GM18867 (cell line): ENCODE results near the gene HSPG2.
"Not testable (repeated sequence)": the region's sequence is repeated elsewhere in the genome, so short reads cannot be mapped to it uniquely, and the experiment has no call there.

Source experiments
- ATAC-seq: cut with Tn5 transposase; IDR thresholded peaks from one replicate; pipeline ENCODE4 v1.9.1; 2021; ENCODE audit warnings: mild to moderate bottlenecking, moderate library complexity; ENCODE audit not compliant: unreplicated experiment

The HSPG2 gene

GRCh38 chr1:21813542-21813941, 123.6 kb downstream of the HSPG2 start:
- ATAC-seq, result no peak

- ATAC-seq, result no peak
Observed at GRCh38 chr1:21811875-21812305, 125.2 kb downstream of the HSPG2 start, which contains the start of gene LDLRAD2. Gene LDLRAD2 (plus strand): TSS chr1:21812265. CDS start chr1:21812452, 187 bp downstream.

GRCh38 chr1:21804536-21804935, 132.6 kb downstream of the HSPG2 start:
- no peak for ATAC-seq

DNA sequence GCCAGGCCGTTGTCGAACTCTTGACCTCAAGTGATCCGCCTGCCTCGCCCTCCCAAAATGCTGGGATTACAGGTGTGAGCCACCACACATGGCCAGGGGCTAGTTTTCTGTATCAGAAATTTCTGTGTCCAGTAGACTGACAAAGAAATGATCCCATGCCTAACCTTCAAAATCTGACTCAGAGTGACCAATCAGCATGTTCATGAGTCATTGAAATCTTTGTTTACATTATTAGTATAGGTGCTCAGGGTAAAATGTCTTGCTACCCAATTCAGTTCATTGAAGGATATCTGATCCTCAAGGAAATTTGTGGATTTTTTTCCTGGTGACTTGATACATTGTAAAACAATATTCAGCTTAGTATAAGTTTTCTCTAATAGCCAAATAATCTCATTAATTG, 136.0 kb downstream of the HSPG2 start:
- no peak for ATAC-seq

- no peak for ATAC-seq
Observed at GRCh38 chr1:21799730-21800129, 137.4 kb downstream of the HSPG2 start.

- ATAC-seq, result no peak
Observed at GRCh38 chr1:21795075-21795474, 142.0 kb downstream of the HSPG2 start.

DNA sequence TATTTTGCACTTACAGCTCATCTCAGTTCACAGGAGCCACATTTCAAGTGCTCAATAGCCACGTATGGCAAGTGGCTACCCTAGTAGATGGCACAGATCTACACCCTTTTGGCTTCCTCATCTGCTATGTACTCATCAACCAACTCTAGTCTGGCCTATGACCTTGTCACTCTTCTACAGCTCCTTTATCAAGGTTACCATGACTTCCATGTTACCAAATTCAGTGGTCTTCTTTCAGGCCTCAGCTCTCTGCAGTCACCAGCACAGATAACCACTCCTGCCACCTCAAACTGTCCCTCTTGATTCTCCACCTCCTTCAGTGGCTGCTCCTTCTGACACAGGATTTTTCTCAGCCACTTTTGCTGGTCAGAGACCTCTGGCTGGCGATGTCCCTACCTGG, 142.5 kb downstream of the HSPG2 start:
- ATAC-seq, result no peak

- ATAC-seq, result no peak
Observed at GRCh38 chr1:21793104-21793503, 144.0 kb downstream of the HSPG2 start.

GRCh38 chr1:21786640-21787039, 150.5 kb downstream of the HSPG2 start:
- ATAC-seq, result no peak

- ATAC-seq, result not testable (repeated sequence)
Observed at GRCh38 chr1:21785764-21786163, 151.3 kb downstream of the HSPG2 start.

DNA sequence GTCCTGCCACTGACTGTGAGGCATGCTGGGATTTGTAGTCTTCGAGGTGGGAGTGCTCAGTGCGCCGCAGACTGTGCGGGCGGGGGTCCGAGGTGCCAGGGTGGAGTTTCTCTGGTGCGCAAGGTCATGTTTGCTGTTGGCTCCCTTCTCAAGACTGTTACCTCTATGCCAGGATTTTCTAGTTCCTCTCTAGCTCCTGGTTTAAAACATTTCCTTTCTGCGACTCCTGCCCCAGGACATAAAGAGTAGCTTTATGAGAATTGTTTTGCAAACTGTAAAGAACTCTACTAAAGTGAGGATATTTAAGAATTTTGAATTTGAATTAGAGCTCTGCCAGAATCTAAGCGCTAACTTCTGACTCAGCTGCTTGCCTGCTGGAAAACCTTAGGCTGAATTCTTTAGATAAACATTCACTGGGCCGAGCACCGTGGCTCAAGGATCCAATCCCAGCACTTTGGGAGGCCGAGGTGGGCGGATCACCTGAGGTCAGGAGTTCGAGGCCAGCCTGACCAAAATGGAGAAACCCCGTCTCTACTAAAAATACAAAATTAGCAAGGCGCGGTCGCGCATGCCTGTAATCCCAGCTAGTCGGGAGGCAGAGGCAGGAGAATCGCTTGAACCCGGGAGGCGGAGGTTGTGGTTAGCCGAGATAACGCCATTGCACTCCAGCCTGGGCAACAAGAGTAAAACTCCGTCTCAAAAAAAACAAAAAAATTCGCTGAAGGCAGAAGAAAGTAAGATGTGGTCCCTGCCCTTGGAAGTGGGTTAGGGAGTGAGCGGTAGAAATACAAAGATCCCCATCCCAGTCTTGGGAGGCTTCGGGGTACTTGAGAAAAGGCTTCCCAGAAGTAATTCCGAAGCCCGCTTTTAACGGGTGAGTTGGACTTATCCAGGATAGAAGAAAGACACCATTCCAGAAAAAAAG, 153.2 kb downstream of the HSPG2 start:
- no peak for ATAC-seq

- peak; percentile 62 for ATAC-seq
Observed at GRCh38 chr1:21782868-21783678, 154.0 kb downstream of the HSPG2 start, which contains the start of gene USP48. Gene USP48 (minus strand): TSS chr1:21783149. CDS start chr1:21782957, 192 bp downstream.

- ATAC-seq, result peak; percentile 16
Observed at GRCh38 chr1:21782349-21782867, 154.7 kb downstream of the HSPG2 start.

DNA sequence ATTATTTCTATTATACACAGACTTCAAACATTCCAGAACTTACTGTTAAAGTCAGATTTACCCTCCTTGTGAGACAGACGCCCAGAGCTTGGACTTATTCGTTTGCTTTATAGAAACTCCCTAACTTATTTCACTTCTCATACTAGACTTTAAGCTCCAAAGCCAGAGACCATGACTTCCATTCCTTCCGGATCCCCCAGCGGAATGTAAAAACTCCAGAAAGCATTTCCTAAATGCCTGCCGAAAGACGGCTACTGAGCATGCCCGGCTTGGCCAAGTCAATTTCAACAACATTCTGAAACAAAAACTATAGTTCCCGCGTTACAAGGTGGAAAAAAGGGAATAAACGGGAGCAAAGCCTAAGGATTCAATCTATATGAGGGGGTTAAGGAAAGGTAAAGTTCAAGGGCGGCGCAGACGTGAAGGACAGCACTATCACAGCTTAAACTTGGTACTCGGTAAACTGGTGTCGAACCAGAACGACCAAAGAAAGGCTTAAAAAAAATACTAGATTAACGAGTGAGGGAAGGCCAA, 155.2 kb downstream of the HSPG2 start:
- peak; percentile 32 for ATAC-seq

DNA sequence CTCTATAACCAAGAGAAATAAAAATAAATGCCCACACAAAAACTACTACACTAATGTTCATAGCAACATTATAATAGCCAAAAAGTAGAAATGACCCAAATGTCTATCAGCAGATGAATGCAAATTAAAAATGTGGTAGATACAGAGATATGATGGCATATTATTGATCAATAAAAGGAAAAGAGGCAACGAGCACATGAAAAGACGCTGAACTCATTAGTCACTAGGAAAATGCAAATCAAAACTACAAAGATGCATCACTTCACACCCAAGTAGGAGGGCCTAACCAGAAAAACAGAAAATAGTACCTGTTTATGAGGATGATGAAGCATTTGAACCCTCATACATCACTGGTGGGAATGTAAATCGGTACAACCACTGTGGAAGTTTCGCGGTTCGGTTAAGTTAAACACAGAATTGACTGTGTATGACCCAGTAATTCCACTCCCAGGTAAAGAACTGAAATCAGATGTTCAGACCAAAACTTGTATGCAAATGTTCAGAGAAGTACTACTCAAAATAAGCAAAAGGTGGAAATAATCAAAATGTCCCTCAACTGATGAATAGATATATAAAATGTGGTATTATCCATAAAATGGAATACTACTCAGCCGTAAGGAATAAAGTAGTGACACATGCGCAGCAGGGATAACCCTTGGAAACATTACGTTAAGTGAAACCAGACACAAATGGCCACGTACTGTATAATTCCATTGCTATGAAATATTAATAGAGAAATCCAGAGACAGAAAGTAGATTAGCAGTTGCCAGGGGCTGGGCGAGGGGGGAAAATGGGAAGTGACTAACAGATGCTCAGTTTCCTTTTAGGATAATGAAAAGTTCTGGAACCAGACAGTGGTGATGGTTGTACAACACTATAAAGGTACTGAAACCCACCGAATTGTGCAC, 157.2 kb downstream of the HSPG2 start:
- peak; percentile 30 for ATAC-seq

DNA sequence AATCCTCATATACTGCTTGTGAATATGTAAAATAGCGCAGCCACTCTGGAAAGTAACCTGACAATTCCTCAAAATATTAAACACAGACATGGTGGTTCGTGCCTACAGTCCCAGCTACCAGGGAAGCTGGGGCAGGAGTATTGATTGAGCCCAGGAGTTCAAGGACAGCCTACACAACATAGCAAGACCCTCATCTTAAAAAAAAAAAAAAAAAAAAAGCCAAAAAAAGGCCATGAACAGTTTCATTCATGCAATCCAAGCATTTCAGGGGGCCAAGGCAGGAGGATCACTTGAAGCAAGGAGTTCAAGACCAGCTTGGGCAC, 158.7 kb downstream of the HSPG2 start:
- ATAC-seq, result no peak

GRCh38 chr1:21776925-21777324, 160.2 kb downstream of the HSPG2 start:
- not testable (repeated sequence) for ATAC-seq

DNA sequence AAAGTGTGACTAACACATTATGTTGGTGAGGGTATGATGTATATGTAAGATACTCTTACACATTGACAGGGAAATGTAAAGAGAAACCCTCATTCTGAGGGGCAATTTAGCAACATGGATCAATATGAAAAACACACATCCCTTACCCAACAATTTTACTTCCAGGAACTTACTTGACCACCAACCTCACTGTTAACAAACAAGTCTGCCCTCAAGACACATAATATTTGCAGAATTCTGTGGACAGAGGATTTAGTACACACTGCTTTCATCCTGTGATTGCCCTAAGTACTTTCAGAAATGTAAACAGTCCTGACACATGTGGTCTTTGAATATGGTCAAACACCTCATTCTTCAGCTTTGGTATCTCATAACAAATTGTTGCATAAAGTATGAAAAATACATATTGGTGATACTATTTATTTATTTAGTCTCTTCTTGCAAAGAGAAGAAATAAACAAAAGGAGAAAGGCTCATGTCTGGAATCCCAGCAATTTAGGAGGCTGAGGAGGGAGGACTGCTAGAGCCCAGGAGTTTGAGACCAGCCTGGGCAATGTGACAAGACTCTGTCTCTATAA, 161.0 kb downstream of the HSPG2 start:
- no peak for ATAC-seq

DNA sequence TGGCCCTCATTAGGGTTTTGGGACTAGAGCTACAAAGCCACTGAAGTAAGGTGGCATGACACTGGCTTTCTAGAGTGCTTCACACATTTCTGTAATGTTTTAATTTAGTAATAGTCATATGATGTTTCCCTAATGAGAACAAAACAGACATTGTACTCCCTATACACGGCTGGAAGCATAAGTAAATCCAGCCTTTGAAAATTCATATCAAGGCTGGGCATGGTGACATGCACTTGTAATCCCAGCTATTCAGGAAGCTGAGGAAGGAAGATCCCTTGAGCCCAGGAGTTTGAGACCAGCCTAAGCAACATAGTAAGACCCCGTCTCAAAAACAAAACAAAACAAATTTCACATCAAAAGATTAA, 161.6 kb downstream of the HSPG2 start:
- no peak for ATAC-seq
